Measurements from ENCODE around the gene HOXD8.

HOXD8 gene

DNA sequence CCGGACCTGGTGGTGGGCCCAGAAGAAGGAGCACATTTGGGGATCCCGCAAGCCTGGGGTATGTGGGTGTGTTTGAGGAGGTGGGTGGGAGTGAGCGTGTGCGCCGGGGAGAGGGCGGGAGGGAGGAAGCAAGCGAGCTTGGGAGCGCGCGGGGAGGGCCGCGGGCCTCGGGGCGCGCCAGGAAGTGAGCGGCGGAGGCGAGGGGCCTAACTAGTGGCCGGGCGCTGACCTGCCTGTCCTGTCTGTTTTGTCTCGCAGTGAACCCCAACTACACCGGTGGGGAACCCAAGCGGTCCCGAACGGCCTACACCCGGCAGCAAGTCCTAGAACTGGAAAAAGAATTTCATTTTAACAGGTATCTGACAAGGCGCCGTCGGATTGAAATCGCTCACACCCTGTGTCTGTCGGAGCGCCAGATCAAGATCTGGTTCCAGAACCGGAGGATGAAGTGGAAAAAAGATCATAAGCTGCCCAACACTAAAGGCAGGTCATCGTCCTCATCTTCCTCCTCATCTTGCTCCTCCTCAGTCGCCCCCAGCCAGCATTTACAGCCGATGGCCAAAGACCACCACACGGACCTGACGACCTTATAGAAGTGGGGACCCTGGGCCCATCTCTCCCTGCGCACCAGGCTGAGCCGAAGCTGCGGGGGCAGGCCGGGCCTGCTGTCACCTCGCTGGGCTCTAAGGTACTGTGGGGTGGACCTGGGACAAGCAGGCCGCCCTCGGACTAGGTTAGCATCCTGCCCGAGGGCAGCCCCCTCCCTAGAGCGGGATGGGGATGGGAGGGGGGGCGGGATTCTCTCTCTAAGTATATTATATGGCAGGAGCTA is 23.1 kb downstream of the HOXD8 start:
- H3K4me3 ChIP-seq (replicated peaks; ENCODE audit: low read depth, low read length): no peak overlapping the region
- TF ChIP-seq CTCF (IDR thresholded peaks at IDR 0.05; ENCODE audit: low read length, missing control alignments): no peak
- DNase-seq (ENCODE audit: low read depth): no peak

GRCh38 chr2:176154576-176155252 is 25.2 kb downstream of the HOXD8 start:
- no peak for DNase-seq (ENCODE audit: low read depth)
- TF ChIP-seq CTCF (IDR thresholded peaks at IDR 0.05; ENCODE audit: low read length, missing control alignments): no peak
- no peak overlapping the region for H3K4me3 ChIP-seq (replicated peaks; ENCODE audit: low read depth, low read length)

GRCh38 chr2:176155356-176156044 is 26.0 kb downstream of the HOXD8 start:
- no peak for TF ChIP-seq CTCF (IDR thresholded peaks at IDR 0.05; ENCODE audit: low read length, missing control alignments)
- no peak overlapping the region for H3K4me3 ChIP-seq (replicated peaks; ENCODE audit: low read depth, low read length)
- DNase-seq (ENCODE audit: low read depth): no peak

- TF ChIP-seq CTCF (IDR thresholded peaks at IDR 0.05; ENCODE audit: low read length, missing control alignments): no peak
- no peak for DNase-seq (ENCODE audit: low read depth)
- H3K4me3 ChIP-seq (replicated peaks; ENCODE audit: low read depth, low read length): no peak overlapping the region
Measured at GRCh38 chr2:176156301-176156806, 26.8 kb downstream of the HOXD8 start.

DNA sequence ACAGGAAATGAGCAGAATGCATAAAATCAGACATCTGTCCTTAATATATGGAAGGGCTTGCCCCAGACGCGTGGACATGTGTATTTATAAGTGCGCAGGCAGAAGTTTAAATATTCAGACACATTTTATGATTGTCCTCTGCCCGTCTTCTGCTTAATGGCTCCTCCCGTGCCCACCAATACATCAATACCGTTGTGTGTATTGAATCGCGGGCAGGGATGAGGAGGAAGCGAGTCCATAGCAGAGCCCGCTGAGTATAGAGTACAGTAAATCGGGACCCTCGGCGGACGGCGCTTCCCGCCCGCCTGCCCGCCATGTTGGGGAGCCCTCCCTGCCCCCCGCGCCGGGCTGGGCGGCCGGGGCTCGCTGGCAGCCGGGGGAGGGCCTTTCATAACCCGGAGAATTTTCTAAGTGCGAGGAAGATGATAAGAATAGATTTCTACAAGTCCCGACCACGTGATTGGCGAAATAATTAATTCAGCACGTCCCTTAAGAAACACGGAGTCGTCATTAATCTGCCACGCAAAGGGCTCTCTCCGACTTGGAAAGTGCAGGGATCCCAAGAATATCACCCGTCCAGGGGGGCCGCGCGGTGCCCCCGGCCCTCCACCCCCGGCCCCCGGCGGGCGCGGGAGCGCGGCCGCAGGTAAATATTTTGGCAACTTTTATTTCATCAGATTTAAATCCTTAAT is 27.4 kb downstream of the HOXD8 start, which contains the start of gene HOXD3:
Gene HOXD3 (plus strand): TSS at position 501 of the 692 bp plus-strand sequence. CDS start 11,808 bp downstream, outside the sequence.
- H3K4me3 ChIP-seq (replicated peaks; ENCODE audit: low read depth, low read length): no peak within 1 kb of the TSS
- DNase-seq (ENCODE audit: low read depth): no peak
- no peak for TF ChIP-seq CTCF (IDR thresholded peaks at IDR 0.05; ENCODE audit: low read length, missing control alignments)

DNA sequence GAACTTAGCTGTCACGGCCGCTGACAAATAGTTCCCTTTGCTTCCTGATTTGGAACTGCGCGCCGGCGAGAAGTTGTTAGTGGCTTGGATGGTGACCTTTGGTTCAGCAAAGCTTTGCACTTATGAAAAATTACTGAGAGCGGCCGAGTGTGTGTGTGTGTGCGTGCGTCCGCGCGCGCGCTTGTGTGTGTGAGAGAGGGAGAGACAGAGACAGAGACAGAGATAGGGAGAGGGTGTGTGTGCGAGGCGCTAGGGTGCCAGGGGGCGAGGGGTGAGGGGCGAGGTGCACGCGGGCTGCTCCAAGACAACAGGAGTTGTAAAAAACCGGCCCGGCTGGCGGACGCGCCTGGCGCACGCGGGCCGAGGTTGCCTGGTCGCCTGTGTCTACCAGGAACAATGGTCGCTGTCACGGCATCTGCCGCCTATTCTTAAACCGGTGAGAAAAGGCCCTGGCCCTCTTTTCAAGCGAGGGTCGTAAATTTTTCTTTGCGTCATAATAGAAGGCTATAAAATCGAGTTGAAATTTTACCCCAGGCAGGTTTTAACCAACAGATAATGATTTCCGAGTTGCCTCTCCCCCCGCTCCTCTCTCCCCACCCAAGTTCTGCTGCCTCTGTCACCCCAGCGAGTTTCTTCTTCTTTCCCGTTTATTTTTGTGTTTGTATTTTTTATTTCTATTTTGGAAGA is 28.1 kb downstream of the HOXD8 start:
- DNase-seq (ENCODE audit: low read depth): no peak
- no peak overlapping the region for H3K4me3 ChIP-seq (replicated peaks; ENCODE audit: low read depth, low read length)
- TF ChIP-seq CTCF (IDR thresholded peaks at IDR 0.05; ENCODE audit: low read length, missing control alignments): no peak
